ENCODE data around the gene PSMA7.
"Not testable (repeated sequence)": the region's sequence is repeated elsewhere in the genome, so short reads cannot be mapped to it uniquely, and the experiment has no call there.

The PSMA7 gene

DNA sequence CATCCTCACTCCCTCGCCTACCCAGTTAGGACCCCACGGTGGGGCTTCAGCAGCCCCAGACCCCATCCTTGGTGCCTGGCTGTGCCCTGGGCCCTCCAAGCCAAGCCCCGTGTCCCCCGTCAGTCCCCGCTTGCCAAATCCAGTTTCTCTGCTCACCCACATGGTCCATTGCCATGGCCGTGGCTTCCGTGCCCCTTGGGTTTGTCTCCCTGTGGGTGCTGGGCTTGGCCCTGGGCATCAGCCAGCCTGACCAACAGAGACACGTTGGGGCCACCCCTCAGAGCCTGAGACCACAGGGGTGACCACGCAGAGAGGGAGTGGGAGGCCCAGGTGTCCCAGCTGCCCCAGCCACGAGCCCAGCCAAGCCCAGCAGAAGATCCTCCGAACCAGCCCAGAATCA lies 8.0 kb upstream of the PSMA7 start:
- DNase-seq = no peak

- DNase-seq = no peak
Observed at GRCh38 chr20:62150310-62150575, 7.0 kb upstream of the PSMA7 start.

DNA sequence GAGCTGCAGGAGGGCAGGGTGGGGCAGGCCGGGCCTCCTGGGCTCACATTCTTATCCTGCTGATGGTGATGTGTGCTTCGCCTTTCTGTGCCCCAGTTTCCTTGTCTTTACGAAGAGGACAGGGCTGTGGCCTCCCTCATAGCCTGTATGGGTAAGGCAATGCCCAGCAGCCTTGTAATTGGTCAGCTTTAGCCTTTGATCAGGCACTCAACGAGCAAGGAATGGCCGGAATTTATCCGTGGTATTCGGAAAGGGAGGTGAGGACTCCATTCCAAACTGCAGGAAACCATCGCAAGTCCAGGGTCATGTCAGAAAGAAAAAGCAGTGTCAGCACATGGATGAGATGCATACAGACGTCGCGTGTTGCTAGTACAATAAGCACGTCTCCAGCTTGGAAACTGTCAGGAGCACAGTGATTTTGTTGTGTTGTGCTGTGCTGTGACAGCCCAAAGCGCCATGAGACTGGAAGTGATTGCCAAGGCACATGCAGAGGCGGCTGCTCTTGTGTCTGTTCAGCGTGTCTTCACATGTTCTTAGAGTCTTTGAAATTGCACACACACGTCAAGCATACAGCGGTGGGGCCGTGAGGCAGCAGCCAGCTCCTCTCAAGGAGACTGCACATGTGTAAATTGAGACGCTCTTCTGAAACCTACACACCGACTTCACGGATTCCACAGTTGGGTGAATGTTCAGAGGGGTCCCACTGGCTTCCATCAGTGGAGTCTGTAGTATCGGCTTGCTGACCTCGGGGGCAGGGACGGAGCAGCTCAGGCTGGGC lies 6.5 kb upstream of the PSMA7 start:
- no peak for DNase-seq

DNA sequence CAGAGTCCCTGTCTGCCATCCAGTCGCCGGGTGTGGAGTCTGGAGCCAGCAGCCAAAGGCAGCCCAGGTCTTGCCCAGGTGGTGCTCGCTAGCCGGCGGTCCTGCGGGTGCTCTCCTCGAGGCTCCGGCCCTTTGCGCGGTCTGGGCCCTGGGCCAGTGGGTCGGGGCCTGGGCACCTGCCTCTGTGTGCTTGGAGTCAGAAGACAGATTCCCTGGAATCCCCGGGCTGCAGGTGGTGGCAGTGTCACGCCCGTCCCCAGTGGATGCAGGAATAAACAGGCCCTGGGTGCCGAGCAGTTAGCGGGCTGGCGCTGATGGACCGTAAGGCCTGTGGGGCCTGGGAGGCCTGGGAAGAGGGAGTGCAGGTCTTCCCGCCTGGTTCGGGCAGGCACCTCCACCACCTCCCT lies 5.7 kb upstream of the PSMA7 start:
- DNase-seq = no peak

DNA sequence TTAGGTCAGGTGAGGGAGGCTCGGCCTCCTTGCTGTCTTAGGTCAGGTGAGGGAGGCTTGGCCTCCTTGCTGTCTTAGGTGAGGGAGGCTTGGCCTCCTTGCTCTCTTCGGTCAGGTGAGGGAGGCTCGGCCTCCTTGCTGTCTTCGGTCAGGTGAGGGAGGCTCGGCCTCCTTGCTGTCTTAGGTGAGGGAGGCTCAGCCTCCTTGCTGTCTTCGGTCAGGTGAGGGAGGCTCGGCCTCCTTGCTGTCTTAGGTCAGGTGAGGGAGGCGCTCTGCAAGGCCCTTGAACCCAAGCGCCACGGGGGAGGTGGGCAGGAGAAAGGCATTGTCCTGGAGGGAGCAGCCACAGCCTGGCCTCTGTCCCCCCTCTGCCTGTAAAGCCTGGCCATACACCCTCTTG lies 5.2 kb upstream of the PSMA7 start:
- not testable (repeated sequence) for DNase-seq

DNA sequence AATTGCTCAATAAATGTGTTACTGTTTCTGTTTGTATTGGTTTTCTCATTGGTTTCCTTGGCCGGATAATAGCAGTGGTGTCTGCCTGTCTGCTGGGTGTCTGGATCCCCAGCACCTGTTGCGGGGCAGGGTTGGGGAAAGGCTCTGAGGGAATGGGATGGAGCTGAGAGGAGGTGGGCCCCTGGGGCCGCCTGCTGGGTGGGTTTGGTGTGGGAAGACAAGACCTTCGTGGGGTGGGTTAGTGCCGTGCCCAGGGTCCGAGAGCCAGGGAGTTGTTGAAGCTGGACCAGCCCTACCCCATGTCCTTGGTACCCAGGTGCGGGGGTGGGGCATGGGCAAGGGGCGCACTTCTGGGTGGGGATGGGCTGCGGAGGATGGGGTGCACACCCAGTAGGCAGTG lies 4.3 kb upstream of the PSMA7 start:
- DNase-seq = no peak

GRCh38 chr20:62147125-62147524 lies 3.9 kb upstream of the PSMA7 start:
- no peak for DNase-seq

DNA sequence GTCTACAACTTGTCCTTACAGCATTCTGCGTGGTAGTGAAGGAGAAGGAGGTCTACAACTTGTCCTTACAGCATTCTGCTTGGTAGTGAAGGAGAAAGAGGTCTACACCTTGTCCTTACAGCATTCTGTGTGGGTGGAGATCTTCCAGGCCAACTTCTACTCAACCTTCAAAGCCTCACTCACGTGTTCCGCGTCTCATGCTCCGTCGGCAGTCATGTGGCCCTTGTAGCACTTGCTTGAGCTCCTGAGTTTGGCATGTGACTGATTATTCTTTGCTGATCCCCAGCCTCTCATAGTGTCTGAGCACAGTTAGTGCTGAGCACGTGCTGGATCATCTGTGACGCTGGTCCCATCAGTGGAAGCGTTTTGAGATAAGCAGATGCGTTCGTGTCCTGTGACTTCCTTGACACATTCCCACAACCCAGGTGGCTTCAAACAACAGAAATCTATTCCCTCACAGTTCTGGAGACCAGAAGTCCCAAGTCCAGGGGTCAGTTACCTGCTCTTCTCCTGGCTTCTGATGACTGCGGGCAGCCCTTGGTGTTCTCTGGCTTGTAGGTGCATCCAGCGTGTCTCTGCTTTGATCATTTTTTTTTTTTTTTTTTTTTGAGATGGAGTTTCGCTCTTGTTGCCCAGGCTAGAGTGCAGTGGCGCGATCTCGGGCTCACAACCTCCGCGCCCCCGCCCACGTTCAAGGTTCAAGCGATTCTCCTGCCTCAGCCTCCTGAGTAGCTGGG lies 3.0 kb upstream of the PSMA7 start:
- DNase-seq = no peak

- DNase-seq = no peak
Observed at GRCh38 chr20:62145688-62146018, 2.5 kb upstream of the PSMA7 start.

DNA sequence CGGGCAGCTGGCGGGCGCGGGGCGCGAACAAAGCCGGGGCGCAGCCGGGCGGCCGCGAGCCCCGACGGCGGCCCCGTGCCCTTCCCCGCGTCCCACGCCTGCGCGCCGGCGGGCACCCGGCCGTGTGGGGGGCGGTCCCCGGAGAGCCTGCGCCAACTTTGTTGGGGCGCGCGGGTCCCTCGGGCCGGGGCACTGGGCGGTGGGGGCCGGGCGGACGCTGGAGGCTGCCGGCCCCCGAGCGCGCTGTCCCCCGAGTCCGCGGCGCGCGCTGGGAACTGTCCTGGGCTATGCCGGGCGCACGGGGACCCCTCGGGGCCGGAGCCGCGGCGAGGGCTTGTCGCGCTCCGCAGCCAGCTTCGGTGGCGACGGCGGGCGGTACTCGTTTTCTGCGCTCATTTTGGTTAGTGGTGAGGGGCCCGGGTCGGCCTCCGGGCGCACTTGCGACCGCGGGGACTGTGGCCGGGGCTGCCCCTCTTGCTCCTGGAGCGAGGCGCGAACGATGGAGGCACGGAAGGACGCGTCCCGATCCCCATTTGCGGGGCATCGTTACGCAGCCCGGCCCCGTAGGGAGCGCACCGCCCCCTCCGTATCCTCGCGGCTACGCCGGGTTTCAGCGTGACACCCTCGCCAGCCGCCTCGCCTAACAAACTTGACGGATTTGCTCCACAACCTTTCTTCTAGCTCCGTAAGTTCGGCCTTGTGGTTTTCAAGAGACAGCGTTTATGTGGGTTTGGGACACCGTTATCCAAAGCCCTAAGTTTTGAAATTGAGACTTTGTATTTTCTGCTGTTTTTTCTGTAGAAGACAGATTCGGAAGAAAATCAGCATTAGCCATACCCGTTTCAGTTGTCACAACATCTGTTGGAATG lies 997 bp upstream of the PSMA7 start:
- DNase-seq = no peak

- no peak for DNase-seq
Observed at GRCh38 chr20:62142252-62143080, 728 bp downstream of the PSMA7 start.

DNA sequence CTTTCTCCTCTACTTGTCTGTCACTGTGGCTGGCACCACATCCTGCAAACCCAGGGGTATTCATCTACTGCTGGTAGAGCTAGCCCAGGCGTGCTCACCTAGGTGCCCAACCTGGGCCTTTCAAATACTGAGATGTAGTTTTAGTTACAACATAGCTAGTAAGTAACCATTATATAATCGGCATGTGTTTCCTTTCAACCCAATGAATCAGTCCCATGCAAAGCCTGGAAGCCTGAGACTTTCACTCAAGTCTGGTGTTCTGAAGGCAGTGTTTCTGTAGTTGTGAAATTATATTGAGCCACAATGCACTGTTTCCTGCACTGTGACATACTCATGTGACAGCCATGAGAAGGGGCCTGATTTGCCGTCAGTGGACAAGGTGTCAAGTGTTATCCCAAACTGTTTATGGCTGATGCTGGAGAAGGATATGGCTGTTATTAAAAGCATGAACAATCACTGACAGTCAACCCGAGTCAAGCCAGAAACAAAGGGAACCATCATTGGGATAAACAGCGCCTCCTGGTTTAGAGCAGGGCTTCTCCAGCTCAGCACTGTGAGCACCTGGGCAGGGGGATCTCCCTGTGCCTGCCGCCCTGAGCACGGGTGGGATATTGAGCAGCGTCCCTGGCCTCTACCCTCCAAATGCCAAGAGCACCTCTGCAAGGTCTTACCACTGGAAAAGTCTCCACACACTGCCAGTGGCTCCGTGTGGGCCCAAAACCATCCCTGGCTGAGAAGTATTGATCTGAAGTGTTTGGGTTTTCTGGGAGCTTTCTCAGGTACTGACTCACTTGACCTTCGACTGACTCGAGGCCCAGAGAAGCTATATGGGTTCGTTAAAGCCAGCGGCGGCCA lies 1.6 kb downstream of the PSMA7 start:
- DNase-seq = no peak

DNA sequence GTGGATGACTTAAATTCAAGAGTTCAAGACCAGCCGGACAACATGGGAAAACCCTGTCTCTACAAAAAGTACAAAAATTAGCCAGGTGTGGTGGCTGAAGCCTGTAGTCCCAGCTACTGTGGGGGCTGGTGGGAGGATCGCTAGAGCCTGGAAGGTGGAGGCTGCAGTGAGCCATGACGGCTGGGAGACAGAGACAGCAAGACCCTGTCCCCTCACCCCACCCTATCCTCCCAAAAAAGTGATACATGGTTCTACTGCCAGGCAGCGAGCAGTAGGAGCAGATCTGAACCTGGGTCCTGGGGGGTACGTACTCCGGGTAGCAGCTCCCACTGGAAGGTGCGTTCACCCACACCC lies 2.2 kb downstream of the PSMA7 start:
- DNase-seq = no peak

- no peak for DNase-seq
Observed at GRCh38 chr20:62139636-62140035, 3.6 kb downstream of the PSMA7 start.

GRCh38 chr20:62138912-62139311 lies 4.3 kb downstream of the PSMA7 start:
- no peak for DNase-seq

DNA sequence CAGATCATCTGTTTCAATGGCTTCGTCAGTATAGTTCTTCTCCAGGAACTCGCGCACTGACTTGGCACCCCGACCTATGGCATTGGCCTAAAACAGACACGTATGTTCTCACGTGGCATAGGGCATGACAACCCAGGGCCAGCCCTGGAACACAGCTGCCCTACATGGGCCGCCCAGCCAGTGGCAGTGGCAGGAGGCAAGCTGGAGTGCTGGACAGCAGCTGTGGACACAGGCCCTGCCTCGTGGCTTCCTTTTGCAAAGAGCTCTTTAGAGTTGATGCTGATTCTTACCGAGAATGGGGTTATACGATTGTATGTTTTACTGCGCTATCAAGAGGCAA lies 5.0 kb downstream of the PSMA7 start:
- no peak for DNase-seq

DNA sequence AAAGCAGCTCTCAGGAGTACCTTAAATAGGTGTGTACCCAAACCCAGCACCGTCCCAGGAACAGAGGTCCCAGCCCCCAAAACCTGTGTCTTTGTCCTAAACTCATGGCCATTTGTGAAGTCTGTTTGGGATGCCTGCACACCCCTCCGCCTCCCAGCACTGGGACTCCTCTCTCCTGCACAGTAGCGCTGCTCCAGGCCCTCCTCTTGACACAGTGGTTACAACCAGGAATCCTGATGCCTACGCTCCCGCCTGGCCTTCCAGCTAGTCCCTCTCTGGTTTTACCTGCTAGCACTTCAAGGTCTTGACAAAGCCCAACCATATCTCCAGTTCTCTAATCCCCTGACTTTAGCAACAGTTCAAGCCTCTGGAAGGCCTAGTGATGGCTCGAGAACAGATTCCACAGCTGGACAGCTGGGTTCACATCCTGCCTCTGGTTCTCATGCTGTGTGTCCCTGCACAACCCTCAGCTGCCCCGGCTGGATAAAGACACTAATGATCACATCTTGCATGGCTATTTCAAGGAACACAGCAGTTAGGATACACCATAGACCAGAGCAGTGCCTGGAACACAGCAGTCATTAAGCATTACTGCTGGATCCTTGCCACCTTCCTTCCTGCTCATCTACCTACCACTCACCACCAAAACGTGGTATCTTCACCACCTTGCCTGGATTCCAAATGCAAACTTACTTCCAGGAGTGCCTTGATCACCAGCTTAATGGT lies 5.6 kb downstream of the PSMA7 start:
- no peak for DNase-seq

DNA sequence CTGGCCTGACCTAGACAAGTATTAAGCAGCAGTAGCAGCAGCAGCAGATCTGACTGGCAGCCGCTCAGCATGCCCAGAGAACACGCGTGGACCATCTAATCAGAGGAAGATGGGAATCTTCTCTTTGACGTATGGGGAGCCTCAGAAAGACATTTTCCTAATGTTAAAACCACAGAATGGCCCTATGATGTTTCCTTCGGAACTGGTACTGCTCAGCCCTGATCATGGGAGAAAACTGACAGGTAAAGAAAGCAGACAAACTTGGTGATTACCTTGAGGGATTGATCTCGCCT lies 6.2 kb downstream of the PSMA7 start:
- no peak for DNase-seq

DNA sequence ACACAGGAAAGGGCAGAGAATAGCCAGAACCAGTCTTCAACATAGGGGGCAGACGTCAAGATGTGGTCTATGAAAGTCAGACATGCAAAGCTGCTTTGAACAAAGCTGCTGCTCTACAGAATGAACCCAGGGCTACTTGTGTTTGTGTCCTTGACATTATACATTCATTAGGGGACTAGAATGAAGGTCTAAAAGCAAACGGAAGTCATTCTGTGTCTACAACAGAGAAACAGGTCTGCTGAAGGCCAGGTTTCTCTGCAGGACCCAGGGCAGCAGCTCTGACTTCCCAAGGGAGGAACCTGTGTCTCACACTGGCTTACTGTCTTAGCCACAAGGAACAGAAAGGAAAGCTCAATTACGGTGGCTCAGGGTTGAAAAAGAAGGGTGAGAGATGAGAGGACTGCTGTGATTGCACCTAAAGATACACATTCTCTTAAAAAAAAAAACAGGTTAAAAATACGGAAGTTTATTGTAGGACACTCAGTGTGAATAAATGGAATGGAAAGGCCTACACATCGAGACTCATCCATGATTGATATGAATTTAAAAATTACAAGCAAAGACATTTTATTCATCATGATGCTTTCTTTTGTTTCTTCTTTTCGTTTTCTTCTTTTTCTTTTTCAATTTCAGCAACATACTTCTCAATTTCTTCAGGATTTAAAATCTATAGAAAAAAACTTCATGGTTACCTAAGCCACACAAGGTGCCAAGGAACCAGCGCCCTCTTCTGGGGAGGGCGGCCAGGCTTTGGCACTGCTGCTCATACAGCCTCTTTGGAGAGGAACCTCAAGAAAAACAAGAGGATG lies 6.7 kb downstream of the PSMA7 start:
- DNase-seq = no peak

DNA sequence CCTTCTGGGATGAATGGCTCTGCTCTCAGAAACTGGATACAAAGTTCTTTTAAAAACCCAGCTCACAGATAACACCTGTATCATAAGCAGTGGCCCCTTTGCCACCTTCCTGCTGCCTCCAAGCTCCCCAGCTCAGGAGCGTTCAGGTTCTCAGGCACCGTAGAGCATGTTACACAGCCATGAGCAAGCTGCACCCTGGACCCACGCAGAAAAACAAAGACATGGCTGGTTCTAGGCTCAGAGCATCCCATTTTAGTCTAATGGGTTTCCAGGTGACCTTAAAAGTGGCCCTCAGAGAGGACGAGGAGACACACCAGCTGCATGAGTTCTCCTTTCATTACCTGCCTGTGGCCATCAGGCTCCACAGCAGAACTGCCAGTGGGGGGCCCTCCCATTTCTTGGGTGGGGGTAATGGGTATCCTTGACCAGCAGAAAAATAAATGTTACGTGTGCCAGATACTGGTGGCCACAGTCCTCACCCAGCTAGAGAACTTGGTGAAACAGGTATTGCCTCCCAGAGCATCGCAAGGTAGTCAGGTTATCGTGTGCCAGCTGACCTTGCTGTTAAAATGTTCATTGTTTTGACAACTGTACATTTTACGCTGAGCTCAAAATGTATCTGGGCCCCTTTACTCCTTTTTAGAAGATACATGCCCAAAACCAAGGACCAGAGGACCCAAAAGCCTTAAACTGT lies 7.5 kb downstream of the PSMA7 start:
- DNase-seq = no peak

All from NCI-H187 treated with DMSO at 0.1 percent for 48 hours (cell line).